Loucy (cell line): ENCODE results near the gene SNX27.
A peak's percentile ranks its signal among the peaks of the same experiment; 100 is the strongest.

ENCODE experiments used
- H2AFZ ChIP-seq: fragments of 200-600 bp; sonication (generic); 2 replicates; pipeline ENCODE4 v1.6.0; 2016; ENCODE audit warnings: antibody characterized with exemption, mild to moderate bottlenecking, low read length, moderate library complexity
- H3F3A ChIP-seq: fragments of 200-600 bp; 2 replicates; pipeline ENCODE4 v1.6.0; 2016; ENCODE audit warnings: antibody characterized with exemption, low read depth, mild to moderate bottlenecking
- H3K27me3 ChIP-seq: fragments of 200-600 bp; sonication (generic); 2 replicates; pipeline ENCODE4 v1.6.1; 2014; ENCODE audit warnings: low read length, mild to moderate bottlenecking; ENCODE audit not compliant: insufficient read depth, poor library complexity, severe bottlenecking
- H3K36me3 ChIP-seq: fragments of 200-600 bp; sonication (generic); 2 replicates; pipeline ENCODE4 v1.6.1; 2016; ENCODE audit warnings: low read length; ENCODE audit not compliant: insufficient read depth
- H3K4me1 ChIP-seq: fragments of 200-600 bp; sonication (generic); 2 replicates; pipeline ENCODE4 v1.5.1; 2014; ENCODE audit warnings: low read length, mild to moderate bottlenecking; ENCODE audit not compliant: insufficient read depth, poor library complexity, severe bottlenecking
- H3K4me2 ChIP-seq: fragments of 200-600 bp; sonication (generic); 2 replicates; pipeline ENCODE4 v1.6.0; 2014; ENCODE audit warnings: antibody characterized with exemption, low read length, low read depth, mild to moderate bottlenecking; ENCODE audit not compliant: poor library complexity, severe bottlenecking
- H3K4me3 ChIP-seq: fragments of 200-600 bp; sonication (generic); 2 replicates; pipeline ENCODE4 v1.5.1; 2014; ENCODE audit warnings: low read length, mild to moderate bottlenecking, mixed read lengths; ENCODE audit not compliant: poor library complexity, severe bottlenecking
- H3K79me2 ChIP-seq: fragments of 200-600 bp; sonication (generic); 2 replicates; pipeline ENCODE4 v1.6.1; 2014; ENCODE audit warnings: low read length; ENCODE audit not compliant: insufficient read depth
- H3K9ac ChIP-seq: fragments of 200-600 bp; sonication (generic); 2 replicates; pipeline ENCODE4 v1.6.0; 2014; ENCODE audit warnings: mild to moderate bottlenecking, low read depth, low read length, moderate library complexity; ENCODE audit not compliant: poor library complexity, severe bottlenecking
- H3K9me2 ChIP-seq: fragments of 200-600 bp; sonication (generic); replicated peaks from 2 replicates; pipeline ENCODE4 v1.6.1; 2016; ENCODE audit warnings: low read depth, low read length, mixed read lengths
- H3K9me3 ChIP-seq: fragments of 200-600 bp; sonication (generic); 2 replicates; pipeline ENCODE4 v1.6.1; 2014; ENCODE audit warnings: mild to moderate bottlenecking, antibody characterized with exemption, low read length, low read depth; ENCODE audit not compliant: insufficient read depth
- H4K20me1 ChIP-seq: fragments of 200-600 bp; sonication (generic); 2 replicates; pipeline ENCODE4 v1.6.0; 2014; ENCODE audit warnings: antibody characterized with exemption, low read length, mild to moderate bottlenecking; ENCODE audit not compliant: insufficient read depth, poor library complexity, severe bottlenecking
- EZH2phosphoT487 ChIP-seq: fragments of 200-600 bp; IDR thresholded peaks from 2 replicates; pipeline ENCODE4 v1.6.1; 2018; ENCODE audit warnings: antibody characterized with exemption, mild to moderate bottlenecking, moderate library complexity, borderline replicate concordance
- TF ChIP-seq, protein P1 (sequence below): fragments of 200-600 bp; sonication (generic); conservative IDR thresholded peaks from 2 replicates; pipeline ENCODE4 v1.5.1; 2014; ENCODE audit warnings: mild to moderate bottlenecking, antibody characterized with exemption, low read length

Gene SNX27

DNA sequence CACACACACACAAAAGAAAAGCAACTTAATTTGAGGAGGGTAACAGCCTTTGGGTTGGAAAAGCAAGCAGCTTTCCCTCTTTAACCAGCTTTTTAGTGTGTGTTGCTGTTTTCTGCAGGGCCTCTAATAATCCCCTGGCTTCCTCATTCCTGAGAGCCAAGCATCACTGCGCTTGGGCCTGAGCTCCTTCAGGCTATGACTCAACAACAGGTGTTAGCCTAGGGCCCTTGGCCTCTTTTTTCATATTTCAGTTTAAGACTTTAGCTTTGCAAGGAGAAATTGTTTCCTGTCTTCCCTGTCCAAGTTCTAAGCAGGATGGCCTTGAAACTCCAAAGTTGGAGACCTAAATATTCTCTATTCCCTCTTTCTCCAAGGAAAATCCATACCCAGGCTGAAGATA lies 26.2 kb upstream of the SNX27 start:
- H4K20me1 ChIP-seq = no peaks in the 10 kb centered on the region
- TF ChIP-seq EZH2phosphoT487 = no peak
- TF ChIP-seq, protein P1, sequence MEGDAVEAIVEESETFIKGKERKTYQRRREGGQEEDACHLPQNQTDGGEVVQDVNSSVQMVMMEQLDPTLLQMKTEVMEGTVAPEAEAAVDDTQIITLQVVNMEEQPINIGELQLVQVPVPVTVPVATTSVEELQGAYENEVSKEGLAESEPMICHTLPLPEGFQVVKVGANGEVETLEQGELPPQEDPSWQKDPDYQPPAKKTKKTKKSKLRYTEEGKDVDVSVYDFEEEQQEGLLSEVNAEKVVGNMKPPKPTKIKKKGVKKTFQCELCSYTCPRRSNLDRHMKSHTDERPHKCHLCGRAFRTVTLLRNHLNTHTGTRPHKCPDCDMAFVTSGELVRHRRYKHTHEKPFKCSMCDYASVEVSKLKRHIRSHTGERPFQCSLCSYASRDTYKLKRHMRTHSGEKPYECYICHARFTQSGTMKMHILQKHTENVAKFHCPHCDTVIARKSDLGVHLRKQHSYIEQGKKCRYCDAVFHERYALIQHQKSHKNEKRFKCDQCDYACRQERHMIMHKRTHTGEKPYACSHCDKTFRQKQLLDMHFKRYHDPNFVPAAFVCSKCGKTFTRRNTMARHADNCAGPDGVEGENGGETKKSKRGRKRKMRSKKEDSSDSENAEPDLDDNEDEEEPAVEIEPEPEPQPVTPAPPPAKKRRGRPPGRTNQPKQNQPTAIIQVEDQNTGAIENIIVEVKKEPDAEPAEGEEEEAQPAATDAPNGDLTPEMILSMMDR = no peak
- H3K9me2 ChIP-seq = no peaks in the 10 kb centered on the region
- no peaks in the 10 kb centered on the region for H3K9me3 ChIP-seq
- no peak overlapping the region for H3K4me3 ChIP-seq
- H2AFZ ChIP-seq = no peak overlapping the region
- H3K4me2 ChIP-seq = no peak overlapping the region
- H3K79me2 ChIP-seq = no peaks in the 10 kb centered on the region
- no peaks in the 10 kb centered on the region for H3F3A ChIP-seq
- H3K4me1 ChIP-seq = no peaks in the 10 kb centered on the region
- H3K9ac ChIP-seq = no peak overlapping the region
- H3K27me3 ChIP-seq = no peaks in the 10 kb centered on the region
- H3K36me3 ChIP-seq = no peaks in the 10 kb centered on the region

DNA sequence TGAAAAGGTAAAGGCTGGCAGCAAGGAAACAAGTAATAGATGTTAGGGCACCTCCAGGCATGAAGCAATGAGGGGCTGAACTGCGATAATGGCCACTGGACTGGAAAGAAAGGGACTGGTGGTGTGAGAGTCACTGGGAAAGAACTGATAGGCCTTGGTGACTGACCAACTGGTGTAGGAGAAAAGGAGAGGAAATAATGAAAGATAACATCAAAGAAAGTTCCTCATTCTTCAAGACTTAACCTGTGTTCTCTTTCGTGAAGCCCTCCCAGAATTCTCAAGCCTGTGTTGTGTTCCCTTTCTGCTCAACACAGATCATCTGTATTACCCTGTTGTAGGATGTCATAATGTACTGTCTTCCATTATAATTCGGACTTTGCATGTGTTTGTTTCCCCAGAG lies 20.9 kb upstream of the SNX27 start:
- Histone ChIP-seq H3K36me3 (no peaks in the 10 kb centered on the region), H3K79me2 (no peaks in the 10 kb centered on the region), H3K4me1 (peaks cover 5% of the 10 kb centered on the region)

DNA sequence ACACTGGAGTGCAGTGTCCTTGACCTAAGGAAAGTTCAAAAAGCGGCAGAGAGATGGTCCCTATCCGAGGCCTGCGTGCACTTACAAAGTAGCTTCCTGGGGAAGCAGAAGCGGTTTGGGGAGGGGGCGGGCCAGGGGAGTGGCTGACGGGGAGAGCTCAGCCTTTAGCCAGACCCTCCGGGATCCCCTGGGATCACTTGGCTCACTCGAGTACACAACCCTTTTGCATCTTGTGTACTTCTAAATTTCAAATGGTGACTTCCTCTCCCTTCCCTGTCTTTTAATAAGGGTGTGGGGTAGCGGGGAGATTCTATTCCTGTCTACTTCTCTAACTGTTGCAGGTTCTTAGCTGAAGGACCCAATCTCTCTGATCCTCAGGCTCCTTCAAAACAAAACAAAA lies 18.1 kb upstream of the SNX27 start:
- Histone ChIP-seq H3K4me3 (peak overlapping the region; percentile 70), H3K9ac (peak overlapping the region; percentile 58), H3K4me1 (peaks cover 5% of the 10 kb centered on the region), H3K4me2 (peak overlapping the region; percentile 93), H3K27me3 (no peaks in the 10 kb centered on the region), H2AFZ (peak overlapping the region; percentile 98), H4K20me1 (no peaks in the 10 kb centered on the region), H3K9me2 (no peaks in the 10 kb centered on the region), H3K9me3 (no peaks in the 10 kb centered on the region), H3F3A (no peaks in the 10 kb centered on the region), H3K79me2 (no peaks in the 10 kb centered on the region), H3K36me3 (no peaks in the 10 kb centered on the region)
- TF ChIP-seq EZH2phosphoT487 = no peak
- TF ChIP-seq, protein P1 = no peak

More for the DNA sequence above, 20.9 kb upstream of the SNX27 start:
- H3F3A ChIP-seq = no peaks in the 10 kb centered on the region
- H3K4me2 ChIP-seq = no peak overlapping the region
- no peaks in the 10 kb centered on the region for H3K27me3 ChIP-seq
- no peak for TF ChIP-seq EZH2phosphoT487
- TF ChIP-seq, protein P1 = no peak
- no peaks in the 10 kb centered on the region for H3K9me2 ChIP-seq
- H3K9me3 ChIP-seq = no peaks in the 10 kb centered on the region
- H4K20me1 ChIP-seq = no peaks in the 10 kb centered on the region
- H2AFZ ChIP-seq = no peak overlapping the region
- H3K4me3 ChIP-seq = no peak overlapping the region
- no peak overlapping the region for H3K9ac ChIP-seq
